Activated CD4-positive, alpha-beta memory T cell treated with anti-CD3 and anti-CD28 coated beads, Interleukin-2, amount 10 ng/mL, durations not matched to agents 7 days and 5 days (primary cell): Measurements from ENCODE around the gene SAFB. TPM values are rescaled to one million over a fixed set of nuclear protein-coding genes. Genes with fewer than 3 reads are reported as not detected.

Experiments used
- CTCF ChIA-PET: fragments of 350-600 bp; sonication (Branson Sonifier 250); formaldehyde crosslinking; loops from one replicate; lab custom pipeline; 2021; ENCODE audit warnings: antibody characterized with exemption, inconsistent platforms; lab: Charles Lee
- POLR2A ChIA-PET: fragments of 350-600 bp; sonication (Branson Sonifier 250); formaldehyde crosslinking; loops from one replicate; lab custom pipeline; 2021; ENCODE audit warnings: antibody characterized with exemption; lab: Charles Lee
- DNase-seq: peaks from one replicate; pipeline ENCODE4 v3.0.0-alpha.2; 2020
- H3K27ac Mint-ChIP-seq: one replicate; pipeline ENCODE4 v1.8.0; 2021; ENCODE audit warnings: mild to moderate bottlenecking, mixed read lengths
- H3K27me3 Mint-ChIP-seq: one replicate; pipeline ENCODE4 v1.8.0; 2021; ENCODE audit warnings: mixed read lengths
- H3K36me3 Mint-ChIP-seq: one replicate; pipeline ENCODE4 v1.8.0; 2021; ENCODE audit warnings: low read depth, mixed read lengths
- H3K4me1 Mint-ChIP-seq: one replicate; pipeline ENCODE4 v1.8.0; 2021; ENCODE audit warnings: mixed read lengths
- H3K4me3 Mint-ChIP-seq: one replicate; pipeline ENCODE4 v1.8.0; 2021; ENCODE audit warnings: mild to moderate bottlenecking, mixed read lengths
- H3K9me3 Mint-ChIP-seq: one replicate; pipeline ENCODE4 v1.8.0; 2021; ENCODE audit warnings: mixed read lengths
- total RNA-seq, 2 experiments: library from RNA; stranded (reverse); gene quantifications; one replicate each; pipeline ENCODE4 v1.2.3, GENCODE V29; 2021

SAFB gene
- total RNA-seq, 2 experiments from 2014 or later, result 124 to 126 TPM

DNA sequence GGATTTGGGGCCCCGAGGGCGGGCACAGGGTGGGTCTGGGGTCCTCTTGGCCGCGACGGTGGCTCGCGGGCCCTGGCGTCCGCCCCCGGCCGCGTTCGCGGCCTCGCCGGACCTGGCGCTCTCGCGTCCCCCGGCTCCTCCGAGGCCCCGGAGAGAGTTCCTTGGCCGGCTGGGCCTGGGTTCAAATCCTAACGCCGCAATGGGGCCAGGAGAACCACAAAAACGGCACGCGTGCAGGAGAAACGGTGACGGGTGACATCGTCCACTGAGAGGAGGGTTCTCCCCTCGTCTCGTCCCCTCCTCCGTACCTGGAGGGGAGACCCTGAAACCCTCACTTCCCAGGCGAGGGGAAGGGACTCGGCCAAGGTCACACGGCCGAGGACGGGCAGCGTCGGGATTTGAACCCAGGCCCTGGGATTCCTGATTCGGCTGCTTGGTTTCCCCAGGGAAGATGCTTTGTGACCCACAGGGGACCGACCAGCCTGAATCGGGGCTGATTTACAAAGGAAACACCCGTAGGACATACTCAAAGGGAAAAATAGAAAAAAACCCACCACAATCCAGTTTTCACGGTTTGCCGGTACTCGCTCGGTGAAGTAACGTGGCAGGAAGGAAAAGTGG lies 624 bp downstream of the SAFB start:
- ChIA-PET POLR2A (interaction anchor here (0.7 to 5.0 kb wide), 21 partner anchors 9 to 899 kb away, joined by 3 to 32 read pairs (median 5); partner anchors contain the start of genes ALKBH7, CATSPERD, DPP9 and FEM1A), CTCF (interaction anchor here (0.6 to 4.6 kb wide), 5 partner anchors 10 to 191 kb away, joined by 3 to 21 read pairs (median 11); partner anchors contain the start of genes CATSPERD, LONP1 and RPL36)
- peaks cover 67% of the 10 kb centered on the region for H3K4me1 Mint-ChIP-seq
- no peaks in the 10 kb centered on the region for H3K9me3 Mint-ChIP-seq
- peak overlapping the region; percentile 96 for H3K27ac Mint-ChIP-seq
- no peaks in the 10 kb centered on the region for H3K27me3 Mint-ChIP-seq
- H3K4me3 Mint-ChIP-seq, result peak overlapping the region; percentile 99
- DNase-seq, result no peak
- peaks cover 83% of the 10 kb centered on the region for H3K36me3 Mint-ChIP-seq

DNA sequence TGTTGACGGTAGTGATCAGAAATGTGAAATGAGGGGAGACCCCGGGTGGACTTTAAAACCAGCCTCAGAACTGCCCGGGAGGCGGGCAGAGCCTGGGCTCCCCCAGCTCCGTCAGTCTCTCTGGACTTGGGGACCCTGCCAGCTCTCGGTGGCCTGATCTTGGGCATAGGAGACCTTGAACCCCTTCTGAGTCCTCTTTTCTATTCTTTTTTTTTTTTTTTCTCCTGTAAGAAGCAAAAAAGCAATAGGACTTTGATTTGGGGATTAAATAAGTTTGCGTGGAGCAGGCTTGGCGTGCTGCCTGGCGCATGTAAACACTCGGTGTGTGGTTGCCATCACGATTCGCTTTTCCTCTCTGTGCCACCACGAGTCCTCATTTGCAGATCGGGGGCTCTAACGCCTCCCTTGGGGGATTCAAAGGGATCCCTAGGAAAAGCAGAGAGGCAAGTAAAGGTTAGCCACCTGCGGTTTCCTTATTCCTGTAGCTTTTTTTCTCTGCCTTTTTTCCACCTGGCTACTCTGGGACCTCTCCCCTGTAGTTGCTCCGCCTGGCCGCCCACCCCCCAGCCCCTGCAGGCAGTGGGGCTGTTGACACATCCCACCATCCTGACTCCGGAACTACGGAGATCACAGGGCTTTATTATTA lies 1.3 kb downstream of the SAFB start:
- H3K4me1 Mint-ChIP-seq, result peaks cover 67% of the 10 kb centered on the region
- H3K27ac Mint-ChIP-seq, result peak overlapping the region; percentile 83
- CTCF ChIA-PET, result interaction anchor here (1.8 to 4.6 kb wide), 2 partner anchors 63 to 96 kb away, joined by 11 to 21 read pairs; partner anchors contain the start of genes CATSPERD and LONP1
- POLR2A ChIA-PET, result interaction anchor here (5.0 kb wide), 1 partner anchor 96 kb away, joined by 32 read pairs; the partner anchor contains the start of genes CATSPERD and LONP1
- DNase-seq, result peak; percentile 21
- H3K4me3 Mint-ChIP-seq, result peak overlapping the region; percentile 99
- no peaks in the 10 kb centered on the region for H3K9me3 Mint-ChIP-seq
- H3K27me3 Mint-ChIP-seq, result no peaks in the 10 kb centered on the region
- peaks cover 83% of the 10 kb centered on the region for H3K36me3 Mint-ChIP-seq

DNA sequence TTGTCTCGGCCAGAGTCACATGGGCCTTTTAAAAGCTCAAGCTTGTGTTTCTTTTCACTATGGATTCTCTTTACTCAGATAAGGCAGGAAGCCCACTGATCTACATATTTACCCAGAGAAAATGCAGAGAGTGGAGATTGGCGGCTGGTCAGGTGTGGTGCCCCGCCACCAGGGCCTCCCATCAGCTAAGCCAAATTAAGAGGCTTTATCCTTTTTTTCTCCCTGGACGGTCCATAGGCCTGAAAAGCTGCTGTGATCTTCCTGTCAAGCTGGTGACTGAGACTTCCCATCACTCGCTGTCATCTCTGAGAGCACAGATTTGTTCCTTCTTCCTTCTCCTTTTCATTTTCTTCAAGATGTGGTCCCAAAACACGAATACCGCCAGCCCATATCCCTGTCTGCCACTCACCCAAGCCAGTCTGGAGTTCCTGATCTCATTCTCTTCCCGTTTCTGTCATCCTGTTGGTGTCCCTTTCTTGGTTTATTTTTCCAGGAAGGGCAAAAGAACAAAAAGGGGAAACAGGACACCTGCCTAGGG lies 1.9 kb downstream of the SAFB start:
- DNase-seq, result no peak
- peaks cover 87% of the 10 kb centered on the region for H3K36me3 Mint-ChIP-seq
- H3K9me3 Mint-ChIP-seq, result no peaks in the 10 kb centered on the region
- H3K4me3 Mint-ChIP-seq, result peak overlapping the region; percentile 99
- H3K27ac Mint-ChIP-seq, result peak overlapping the region; percentile 83
- peaks cover 69% of the 10 kb centered on the region for H3K4me1 Mint-ChIP-seq
- POLR2A ChIA-PET, result interaction anchor here (5.0 kb wide), 1 partner anchor 95 kb away, joined by 32 read pairs; the partner anchor contains the start of genes CATSPERD and LONP1
- no peaks in the 10 kb centered on the region for H3K27me3 Mint-ChIP-seq
- CTCF ChIA-PET, result no interaction called here

DNA sequence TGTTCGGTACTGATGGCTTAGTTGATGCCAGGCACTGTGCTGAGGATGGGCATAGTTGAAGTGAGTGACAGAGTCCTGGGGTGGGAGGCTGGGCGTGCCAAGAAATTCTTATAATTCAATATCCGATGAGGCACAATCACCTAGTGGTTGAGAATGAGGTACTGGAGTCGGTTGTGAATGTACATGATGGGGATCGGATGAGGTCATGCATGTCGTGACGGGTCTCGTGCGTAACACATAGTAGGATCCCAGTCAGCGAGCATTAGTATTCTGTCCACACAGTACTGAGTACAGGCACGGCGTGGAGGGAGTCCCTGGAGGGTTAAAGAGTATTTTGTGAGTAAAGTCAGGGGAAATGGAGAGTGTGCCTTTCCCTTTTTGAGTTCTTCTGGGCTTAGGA lies 2.8 kb downstream of the SAFB start:
- Mint-ChIP-seq H3K27me3 (no peaks in the 10 kb centered on the region), H3K4me1 (peaks cover 66% of the 10 kb centered on the region), H3K9me3 (no peaks in the 10 kb centered on the region), H3K4me3 (peak overlapping the region; percentile 99), H3K27ac (peak overlapping the region; percentile 17), H3K36me3 (peaks cover 85% of the 10 kb centered on the region)
- DNase-seq, result no peak
- ChIA-PET CTCF (interaction anchor here (1.3 kb wide), 1 partner anchor 62 kb away, joined by 3 read pairs; no protein-coding TSS in a partner anchor), POLR2A (no interaction called here)

DNA sequence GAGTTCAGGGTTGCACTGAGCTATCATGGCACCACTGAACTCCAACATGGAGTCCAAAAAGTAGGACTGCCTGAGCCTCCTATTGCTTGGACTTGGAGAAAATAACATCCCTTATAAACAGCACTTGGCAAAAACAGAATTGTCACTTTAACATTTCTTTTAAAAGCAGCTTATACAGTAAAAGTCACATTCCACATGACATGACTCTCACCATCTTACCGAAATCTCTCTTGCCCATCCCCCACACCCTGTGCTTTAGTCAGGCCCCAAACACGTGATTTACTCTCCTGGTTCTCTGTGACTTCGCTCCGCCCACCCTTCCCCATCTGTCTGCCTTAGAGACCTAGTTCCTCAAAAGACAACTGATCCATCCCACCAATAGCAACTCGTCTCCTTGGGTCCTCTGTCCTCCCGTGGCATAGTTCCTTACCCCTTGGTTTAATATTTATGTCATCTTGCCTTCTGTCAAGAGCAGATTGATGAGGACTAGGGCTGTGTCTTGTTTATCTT lies 4.6 kb downstream of the SAFB start:
- POLR2A ChIA-PET, result interaction anchor here (1.2 to 1.3 kb wide), 2 partner anchors 9 to 52 kb away, joined by 3 to 5 read pairs; no protein-coding TSS in a partner anchor
- no peaks in the 10 kb centered on the region for H3K27me3 Mint-ChIP-seq

DNA sequence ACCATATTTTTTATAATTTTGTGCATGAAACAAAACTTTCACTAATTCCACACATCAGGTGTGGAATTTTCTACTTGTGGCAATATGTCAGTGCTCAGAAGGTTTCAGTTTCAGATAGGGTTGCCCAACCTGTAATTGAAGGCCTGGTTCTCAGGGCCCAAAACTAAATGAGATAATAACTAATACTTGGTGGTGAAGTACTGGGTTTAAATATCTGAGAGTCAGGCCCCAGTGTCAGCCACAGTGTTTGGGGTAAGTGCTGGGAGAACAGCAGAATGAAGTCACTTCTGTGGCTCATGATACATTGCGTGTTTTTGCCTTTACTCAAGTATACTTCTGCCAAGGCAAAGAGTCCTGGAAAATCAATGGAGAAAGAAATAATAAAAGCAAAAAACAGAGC lies 5.6 kb downstream of the SAFB start:
- POLR2A ChIA-PET, result no interaction called here
- CTCF ChIA-PET, result no interaction called here
- Mint-ChIP-seq H3K27me3 (no peaks in the 10 kb centered on the region), H3K36me3 (peaks cover 84% of the 10 kb centered on the region), H3K9me3 (no peaks in the 10 kb centered on the region), H3K4me1 (peaks cover 79% of the 10 kb centered on the region), H3K4me3 (no peak overlapping the region), H3K27ac (peak overlapping the region; percentile 19)
- DNase-seq, result no peak

More for the DNA sequence above, 4.6 kb downstream of the SAFB start:
- no peak for DNase-seq
- Mint-ChIP-seq H3K36me3 (peaks cover 85% of the 10 kb centered on the region), H3K4me1 (peaks cover 72% of the 10 kb centered on the region), H3K27ac (peak overlapping the region; percentile 28), H3K4me3 (peak overlapping the region; percentile 14), H3K9me3 (no peaks in the 10 kb centered on the region)
- CTCF ChIA-PET, result interaction anchor here (1.5 kb wide), 1 partner anchor 62 kb away, joined by 4 read pairs; the partner anchor contains the start of gene RPL36

DNA sequence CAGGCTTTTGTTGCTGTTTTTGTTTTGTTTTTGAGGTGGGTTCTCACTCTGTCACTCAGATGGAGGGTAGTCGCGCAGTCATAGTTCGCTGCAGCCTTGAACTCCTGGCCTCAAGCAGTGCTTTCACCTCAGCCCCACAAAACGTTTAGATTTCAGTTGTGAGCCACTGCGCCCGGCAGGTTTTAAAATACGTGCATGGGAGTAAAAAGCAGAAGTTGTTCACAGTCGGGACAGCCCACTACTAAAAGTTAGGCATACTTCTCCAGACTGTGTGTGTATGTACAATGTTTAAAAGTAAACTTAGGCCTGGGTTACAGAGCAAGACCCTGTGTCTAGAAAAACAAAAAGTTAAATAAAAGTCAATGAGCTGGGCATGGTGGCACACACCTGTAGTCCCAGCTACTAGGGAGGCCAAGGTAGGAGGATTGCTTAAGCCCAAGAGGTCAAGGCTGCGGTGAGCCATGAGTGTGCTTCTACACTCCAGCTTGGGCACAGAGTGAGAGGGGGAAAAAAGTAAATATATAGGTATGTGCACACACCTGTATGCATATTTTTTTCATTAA lies 6.1 kb downstream of the SAFB start:
- no peak for DNase-seq
- peaks cover 79% of the 10 kb centered on the region for H3K4me1 Mint-ChIP-seq
- no peak overlapping the region for H3K4me3 Mint-ChIP-seq
- H3K27me3 Mint-ChIP-seq, result no peaks in the 10 kb centered on the region
- H3K9me3 Mint-ChIP-seq, result no peaks in the 10 kb centered on the region
- H3K27ac Mint-ChIP-seq, result peak overlapping the region; percentile 9
- CTCF ChIA-PET, result no interaction called here
- peaks cover 80% of the 10 kb centered on the region for H3K36me3 Mint-ChIP-seq
- POLR2A ChIA-PET, result interaction anchor here (0.8 kb wide), 1 partner anchor 44 kb away, joined by 3 read pairs; no protein-coding TSS in a partner anchor

DNA sequence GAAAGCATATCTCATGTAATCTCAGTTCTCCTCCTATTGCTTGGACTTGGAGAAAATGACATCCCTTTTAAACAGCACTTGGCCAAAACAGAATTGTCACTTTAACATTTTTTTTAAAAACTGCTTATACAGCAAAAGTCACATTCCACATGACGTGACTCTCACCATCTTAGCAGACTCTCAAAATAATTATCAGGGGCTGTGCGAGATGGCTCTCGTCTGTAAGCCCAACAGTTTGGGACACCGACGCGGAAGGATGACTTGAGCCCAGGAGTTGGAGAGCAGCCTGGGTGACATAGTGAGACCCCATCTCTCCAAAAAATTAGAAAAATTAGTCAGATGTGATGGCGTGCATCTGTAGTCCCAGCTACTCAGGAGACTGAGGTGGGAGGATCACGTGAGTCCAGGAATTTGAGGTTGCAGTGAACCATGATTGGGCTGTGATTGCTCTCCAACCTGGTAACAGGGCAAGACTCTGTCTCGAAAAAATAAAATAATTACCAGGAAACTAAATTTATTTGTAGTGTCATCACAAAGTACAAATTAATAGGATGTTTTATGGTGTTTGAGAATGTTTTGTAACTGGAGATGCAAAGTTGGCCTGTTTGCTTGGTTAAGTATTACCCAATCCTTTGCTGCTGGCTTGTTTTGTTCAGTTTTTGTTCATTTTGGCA lies 8.8 kb downstream of the SAFB start:
- POLR2A ChIA-PET, result interaction anchor here (0.9 kb wide), 1 partner anchor 16 kb away, joined by 3 read pairs; no protein-coding TSS in a partner anchor
- no peak overlapping the region for H3K27ac Mint-ChIP-seq
- CTCF ChIA-PET, result no interaction called here
- peaks cover 61% of the 10 kb centered on the region for H3K36me3 Mint-ChIP-seq
- H3K4me1 Mint-ChIP-seq, result peaks cover 59% of the 10 kb centered on the region
- DNase-seq, result no peak
- no peaks in the 10 kb centered on the region for H3K27me3 Mint-ChIP-seq
- no peak overlapping the region for H3K4me3 Mint-ChIP-seq
- H3K9me3 Mint-ChIP-seq, result no peaks in the 10 kb centered on the region

DNA sequence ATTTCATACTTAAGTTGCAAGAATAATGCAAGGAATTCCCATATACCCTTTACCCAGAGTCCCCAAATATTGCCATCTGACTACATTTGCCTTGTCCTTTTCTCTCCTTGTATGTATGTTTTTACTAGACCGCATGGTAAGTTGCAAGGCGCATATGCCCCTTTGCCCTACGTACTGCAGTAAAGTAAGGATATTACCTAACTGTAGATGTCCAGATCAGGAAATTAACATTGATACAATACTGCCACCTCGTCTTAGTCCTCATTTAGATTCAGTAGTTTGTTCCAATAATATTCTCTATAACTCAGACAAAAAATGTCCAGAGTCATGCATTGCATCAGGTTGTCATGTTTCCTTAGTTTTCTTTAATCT lies 9.3 kb downstream of the SAFB start:
- ChIA-PET POLR2A (no interaction called here), CTCF (no interaction called here)
- Mint-ChIP-seq H3K4me1 (peaks cover 55% of the 10 kb centered on the region), H3K36me3 (peaks cover 56% of the 10 kb centered on the region), H3K27ac (no peak overlapping the region), H3K27me3 (no peaks in the 10 kb centered on the region), H3K4me3 (no peak overlapping the region), H3K9me3 (no peaks in the 10 kb centered on the region)
- DNase-seq, result no peak

DNA sequence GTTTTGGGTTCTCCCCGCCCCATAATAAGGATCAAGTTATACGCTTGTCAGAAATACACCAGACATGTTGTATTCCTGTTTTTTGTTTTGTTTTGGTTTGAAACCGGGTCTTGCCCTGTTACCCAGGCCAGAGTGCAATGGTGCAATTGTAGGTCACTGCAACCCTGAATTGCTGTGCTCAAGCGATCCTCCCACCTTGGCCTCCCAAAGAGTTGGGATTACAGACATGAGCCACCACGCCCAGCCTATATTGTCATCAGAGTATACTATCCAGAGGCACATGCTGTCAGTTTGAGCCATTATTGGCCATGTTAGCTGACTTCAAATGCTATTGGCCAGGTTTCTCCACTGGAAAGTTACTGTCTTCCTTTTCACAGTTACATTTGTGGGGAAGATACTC lies 9.8 kb downstream of the SAFB start:
- no peaks in the 10 kb centered on the region for H3K27me3 Mint-ChIP-seq
- DNase-seq, result no peak
- H3K9me3 Mint-ChIP-seq, result no peaks in the 10 kb centered on the region
- POLR2A ChIA-PET, result interaction anchor here (0.8 to 1.0 kb wide), 2 partner anchors 10 kb away, joined by 3 read pairs; partner anchors contain the start of genes SAFB and SAFB2
- H3K27ac Mint-ChIP-seq, result no peak overlapping the region
- H3K4me1 Mint-ChIP-seq, result peaks cover 54% of the 10 kb centered on the region
- CTCF ChIA-PET, result interaction anchor here (1.4 kb wide), 1 partner anchor 10 kb away, joined by 4 read pairs; the partner anchor contains the start of genes SAFB and SAFB2
- H3K4me3 Mint-ChIP-seq, result no peak overlapping the region
- peaks cover 52% of the 10 kb centered on the region for H3K36me3 Mint-ChIP-seq

DNA sequence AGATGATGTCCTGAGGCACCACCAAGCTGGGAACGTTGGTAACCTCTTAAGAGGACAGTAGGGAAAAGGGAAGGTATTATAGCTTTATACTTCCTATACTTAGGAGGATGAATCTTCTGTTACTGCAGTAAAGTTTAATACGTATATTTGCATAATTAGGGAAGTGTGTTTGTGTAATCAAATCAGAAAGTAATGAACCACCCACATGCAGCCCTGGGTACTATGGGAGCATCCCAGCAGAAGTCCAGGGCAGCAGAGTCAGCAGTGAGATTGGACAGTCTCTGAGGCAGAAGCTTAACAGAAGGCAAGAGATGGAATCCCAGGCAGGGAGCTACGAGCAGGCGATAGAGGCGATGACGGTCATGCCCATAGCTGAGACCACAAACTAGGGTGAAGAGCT lies 12.5 kb downstream of the SAFB start:
- ChIA-PET CTCF (interaction anchor here (1.9 kb wide), 1 partner anchor 55 kb away, joined by 4 read pairs; the partner anchor contains the start of gene RPL36), POLR2A (interaction anchor here (1.6 kb wide), 1 partner anchor 13 kb away, joined by 7 read pairs; the partner anchor contains the start of genes SAFB and SAFB2)
- H3K4me3 Mint-ChIP-seq, result no peak overlapping the region
- peaks cover 33% of the 10 kb centered on the region for H3K36me3 Mint-ChIP-seq
- no peaks in the 10 kb centered on the region for H3K9me3 Mint-ChIP-seq
- no peaks in the 10 kb centered on the region for H3K27me3 Mint-ChIP-seq
- peaks cover 35% of the 10 kb centered on the region for H3K4me1 Mint-ChIP-seq
- DNase-seq, result no peak
- H3K27ac Mint-ChIP-seq, result no peak overlapping the region

DNA sequence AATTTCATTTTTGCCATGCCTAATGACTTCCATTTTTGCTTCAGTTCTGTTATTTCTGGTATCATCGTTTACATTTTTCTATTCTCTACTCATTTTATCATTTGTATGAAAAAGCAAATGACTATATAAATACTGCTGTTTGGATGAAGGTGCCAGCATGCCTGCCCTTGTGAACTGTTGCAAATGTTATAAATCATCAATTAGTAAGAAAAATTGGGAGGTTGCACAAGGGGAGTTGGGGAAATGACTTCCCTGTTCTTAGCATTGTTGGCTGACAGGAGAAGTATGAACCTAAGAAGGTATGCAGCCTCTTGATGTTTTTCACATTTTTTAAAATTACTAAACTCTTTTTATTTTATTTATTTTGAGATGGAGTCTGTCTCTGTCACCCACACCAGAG lies 15.1 kb downstream of the SAFB start:
- Mint-ChIP-seq H3K9me3 (no peaks in the 10 kb centered on the region), H3K27me3 (no peaks in the 10 kb centered on the region), H3K36me3 (peaks cover 34% of the 10 kb centered on the region), H3K27ac (no peak overlapping the region), H3K4me1 (peaks cover 23% of the 10 kb centered on the region), H3K4me3 (no peak overlapping the region)
- ChIA-PET POLR2A (no interaction called here), CTCF (interaction anchor here (1.3 kb wide), 1 partner anchor 52 kb away, joined by 3 read pairs; no protein-coding TSS in a partner anchor)
- DNase-seq, result no peak
